Middle frontal gyrus (tissue), 1 donor: Measurements from ENCODE around the gene KCNQ1.

Experiments
- DNase-seq: peaks from one replicate; pipeline ENCODE4 v3.0.0-alpha.2; 2015; ENCODE audit warnings: low spot score; ENCODE audit errors: extremely low spot score

The KCNQ1 gene

DNA sequence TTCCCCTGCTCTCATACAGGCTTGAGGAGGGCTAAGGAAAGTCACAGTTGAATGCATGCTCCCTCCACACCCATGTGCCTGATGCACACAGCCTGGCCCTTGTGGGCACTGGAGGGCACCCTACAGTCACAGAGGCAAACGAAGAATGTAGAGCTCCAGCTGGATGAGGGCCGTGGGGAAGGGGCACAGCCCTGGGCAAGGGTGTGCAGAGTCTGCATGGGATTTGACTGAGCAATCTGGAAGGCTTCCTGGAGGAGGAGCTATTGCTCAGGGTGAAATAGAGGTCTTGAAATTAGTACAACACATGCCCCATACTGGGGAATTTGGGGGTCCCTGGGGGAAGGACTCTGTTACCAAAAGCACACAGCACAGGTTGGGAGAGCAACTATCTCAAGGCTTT, 64.0 kb downstream of the KCNQ1 start:
- DNase-seq = no peak

DNA sequence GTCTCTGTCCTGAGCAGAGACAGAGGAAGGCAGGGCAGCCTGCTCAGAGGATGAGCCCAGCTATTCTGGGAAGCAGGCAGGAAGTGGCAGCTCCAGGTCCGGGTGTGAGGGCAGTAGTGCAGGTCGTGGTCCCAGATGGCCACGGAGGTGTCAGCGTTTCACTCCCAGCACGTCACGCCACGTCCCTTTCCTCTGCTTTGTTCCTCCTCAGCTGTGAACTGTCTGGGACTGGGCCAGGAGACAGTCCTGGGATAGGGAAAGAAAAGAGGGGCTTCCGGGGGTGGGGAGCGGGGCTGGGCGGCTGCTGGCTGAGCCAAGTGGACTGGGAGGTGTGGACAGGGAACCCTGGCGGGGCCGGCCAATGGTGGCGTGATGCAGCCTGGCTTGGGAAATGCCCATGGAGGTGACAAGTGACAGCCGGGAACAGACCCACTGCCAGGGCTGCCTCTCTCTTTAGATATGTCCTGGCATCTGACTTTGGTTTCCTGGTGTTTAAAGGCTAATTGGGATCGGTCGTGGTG, 64.7 kb downstream of the KCNQ1 start:
- no peak for DNase-seq

DNA sequence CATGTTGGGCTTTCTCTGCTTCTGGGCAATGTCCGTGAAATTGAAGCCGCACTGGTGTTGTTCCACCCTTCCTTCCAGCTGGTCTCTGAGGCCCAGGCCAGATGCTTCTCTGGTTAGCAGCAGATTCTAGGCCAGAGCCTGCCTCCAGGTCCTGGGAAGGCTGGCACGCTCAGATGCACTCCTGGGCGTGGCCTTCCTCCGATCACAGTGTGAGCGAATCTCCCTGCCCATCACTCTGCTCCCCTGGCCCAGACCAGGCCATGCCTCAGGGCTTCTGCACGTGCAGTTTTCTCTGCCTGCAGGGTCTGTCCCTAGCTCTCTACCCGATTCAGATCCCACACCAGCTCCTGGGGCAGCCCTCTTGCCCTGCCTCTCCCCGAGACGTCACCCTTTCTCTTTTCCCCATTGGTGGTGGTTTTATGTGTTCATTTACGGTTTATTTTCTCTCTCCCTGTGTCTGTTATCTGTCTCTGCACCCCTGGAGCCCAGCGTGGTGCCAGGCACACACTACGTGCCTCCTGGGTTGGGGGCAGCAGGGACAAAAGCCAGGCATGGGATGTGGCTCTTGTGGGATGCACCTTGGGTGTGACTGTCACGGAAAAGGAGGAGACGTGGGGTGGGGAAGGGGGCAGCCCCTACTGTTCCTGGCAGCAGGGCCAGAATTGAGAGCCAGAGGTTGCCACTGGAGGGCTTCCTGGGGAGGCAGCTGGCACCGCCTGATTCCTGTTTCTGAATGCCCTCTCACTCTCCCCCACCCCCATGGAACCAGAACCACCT, 66.0 kb downstream of the KCNQ1 start:
- no peak for DNase-seq

DNA sequence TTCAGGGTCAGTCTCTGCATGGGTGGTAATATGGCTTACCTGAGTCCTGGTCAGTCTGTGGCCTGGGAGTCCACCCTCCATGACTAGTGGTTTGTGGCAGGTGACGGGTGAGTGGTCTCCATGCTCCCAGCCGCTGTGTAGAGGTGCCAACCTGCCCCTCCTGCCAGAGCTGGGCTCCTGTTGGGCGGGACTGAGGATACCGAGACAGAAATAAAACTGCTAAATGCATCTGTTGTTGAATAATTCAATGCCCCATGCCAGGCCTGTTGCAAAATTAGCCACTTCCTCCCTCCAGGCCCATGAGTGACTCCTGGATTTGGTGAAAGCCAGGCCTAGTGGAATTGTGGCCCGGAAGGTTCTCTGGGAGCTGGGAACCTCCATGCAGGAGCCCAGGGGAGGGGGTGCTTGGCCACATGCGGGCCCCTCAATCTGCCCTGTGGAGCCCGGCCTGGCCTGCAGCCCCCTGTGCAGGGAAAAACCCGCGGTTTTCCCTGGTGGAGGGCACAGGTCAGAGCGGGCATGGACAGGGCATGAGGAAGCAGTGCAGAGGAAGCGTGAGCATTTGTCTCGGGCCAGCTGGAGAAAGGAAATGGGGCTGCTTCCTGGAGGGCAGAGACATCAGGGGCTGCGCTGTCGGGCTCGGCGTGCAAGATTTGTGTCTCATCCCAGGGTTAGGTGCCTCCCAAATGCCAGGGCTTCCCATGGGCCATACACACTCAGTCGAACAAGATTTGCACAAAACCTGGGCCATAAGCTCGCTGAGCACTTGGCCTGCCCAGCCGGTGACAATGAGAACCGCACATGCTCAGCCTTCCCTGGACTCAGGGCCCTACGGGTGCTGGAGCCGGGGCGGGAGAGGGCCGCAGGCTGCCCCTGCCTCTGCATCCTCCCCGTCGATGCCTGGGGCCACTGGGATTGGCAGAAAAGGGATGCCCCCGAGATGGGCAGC, 66.9 kb downstream of the KCNQ1 start:
- no peak for DNase-seq

DNA sequence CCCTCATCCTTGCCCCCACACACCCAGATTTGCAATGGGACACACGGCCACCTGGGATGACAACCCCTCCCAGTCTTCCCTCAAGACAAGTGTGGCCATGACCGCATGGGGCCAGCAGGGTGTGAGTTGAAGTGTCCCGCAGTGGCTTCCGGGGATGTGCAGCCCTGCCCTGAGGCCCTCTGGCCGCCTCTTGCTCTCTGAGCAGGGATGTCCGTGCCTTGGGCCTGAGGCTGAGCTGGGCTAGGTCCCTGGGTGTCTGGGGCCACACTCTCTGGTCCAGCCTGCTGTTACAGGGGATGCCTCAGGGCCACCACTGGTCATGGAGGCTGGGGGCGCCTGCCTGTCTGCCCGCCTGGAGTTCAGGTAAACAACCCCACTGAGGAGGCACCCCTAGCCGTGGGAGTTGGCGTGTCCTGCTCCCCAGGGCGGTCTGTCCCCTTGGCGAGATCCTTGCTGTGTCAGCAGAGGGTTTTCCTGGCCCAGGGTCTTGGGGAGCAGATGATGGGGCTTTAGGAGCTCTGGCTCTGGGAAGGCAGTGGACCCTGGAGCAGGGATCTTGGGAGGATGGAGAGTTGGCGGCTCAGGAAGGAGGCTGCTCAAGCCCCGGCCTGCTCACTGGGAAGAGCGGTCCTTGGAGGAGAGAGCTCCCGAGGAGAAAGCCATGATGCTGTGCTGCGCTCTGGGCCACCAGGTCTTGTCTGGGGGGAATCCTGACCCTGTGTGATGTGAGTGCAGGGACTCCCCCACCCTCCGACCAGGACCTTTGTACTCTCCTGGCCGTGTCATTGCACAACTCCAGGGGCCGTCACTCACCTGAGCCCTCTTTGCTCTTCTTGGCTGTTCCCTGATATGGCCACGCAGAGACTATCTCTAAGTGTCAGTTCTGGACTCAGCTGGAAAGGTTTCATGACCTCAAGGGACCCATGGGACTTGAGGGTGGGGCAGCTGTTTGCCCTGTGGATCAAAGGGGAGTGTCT, 67.9 kb downstream of the KCNQ1 start:
- DNase-seq = no peak

DNA sequence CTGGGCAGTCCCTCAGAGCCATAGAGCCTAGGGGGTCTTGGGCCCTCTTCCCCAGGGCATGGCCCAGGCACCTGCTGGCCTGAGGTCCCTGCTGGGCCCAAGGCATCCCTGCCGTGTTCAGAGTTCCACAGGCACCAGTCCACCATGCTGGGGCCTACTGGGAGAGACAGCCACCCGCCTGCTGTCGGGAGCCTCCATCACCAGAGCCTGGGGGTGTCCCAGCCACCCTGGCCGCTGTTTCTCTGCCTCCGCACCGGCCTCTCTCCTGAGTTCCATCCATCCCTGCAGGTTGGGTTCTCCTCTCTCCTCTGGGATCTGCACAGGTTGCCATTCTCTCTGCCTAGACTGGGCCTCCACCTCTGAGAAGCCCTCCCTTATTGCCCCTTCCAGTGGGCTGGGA, 68.6 kb downstream of the KCNQ1 start:
- no peak for DNase-seq

DNA sequence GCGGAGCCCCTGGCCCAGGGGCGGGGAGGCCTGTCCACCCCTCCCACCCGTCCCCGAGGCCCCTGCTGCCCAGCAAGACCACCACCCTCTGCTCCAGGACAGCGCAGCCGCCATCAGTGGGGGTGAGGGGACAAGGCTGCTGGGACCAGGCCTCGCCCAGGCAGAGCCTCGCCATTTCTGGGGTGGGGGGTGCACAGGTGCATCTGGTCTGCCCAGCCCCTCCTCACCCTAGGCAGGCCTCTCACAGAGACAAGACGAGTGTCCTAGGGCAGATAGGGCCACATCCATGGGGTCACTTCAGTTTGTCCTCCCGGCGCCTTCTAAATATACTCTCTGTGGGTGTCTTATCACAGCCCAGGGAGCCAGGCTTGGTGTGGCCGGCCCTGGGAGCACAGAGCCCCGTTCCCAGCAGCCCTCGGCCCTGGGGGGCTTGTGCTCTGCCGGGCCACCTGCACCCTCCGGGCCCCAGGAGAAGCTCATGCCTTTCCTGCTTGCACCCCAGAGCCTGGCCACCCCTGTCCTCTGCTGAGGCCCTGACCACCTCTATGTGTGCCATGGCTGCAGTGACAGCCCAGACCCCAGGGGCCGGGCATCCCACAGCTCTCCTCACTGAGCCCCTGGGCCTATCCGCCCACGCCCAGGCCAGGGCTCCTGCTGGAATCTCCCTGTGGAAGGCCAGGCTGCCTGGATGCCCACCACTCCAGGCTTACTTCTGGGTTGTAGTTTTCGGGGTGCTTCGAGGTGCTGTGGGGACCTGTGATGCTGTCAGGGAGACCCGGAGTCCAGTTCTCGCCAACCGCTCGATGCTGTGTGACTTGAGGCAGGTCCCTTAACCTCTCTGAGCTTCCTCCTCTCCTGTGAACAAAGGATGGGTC, 70.8 kb downstream of the KCNQ1 start:
- DNase-seq = no peak

DNA sequence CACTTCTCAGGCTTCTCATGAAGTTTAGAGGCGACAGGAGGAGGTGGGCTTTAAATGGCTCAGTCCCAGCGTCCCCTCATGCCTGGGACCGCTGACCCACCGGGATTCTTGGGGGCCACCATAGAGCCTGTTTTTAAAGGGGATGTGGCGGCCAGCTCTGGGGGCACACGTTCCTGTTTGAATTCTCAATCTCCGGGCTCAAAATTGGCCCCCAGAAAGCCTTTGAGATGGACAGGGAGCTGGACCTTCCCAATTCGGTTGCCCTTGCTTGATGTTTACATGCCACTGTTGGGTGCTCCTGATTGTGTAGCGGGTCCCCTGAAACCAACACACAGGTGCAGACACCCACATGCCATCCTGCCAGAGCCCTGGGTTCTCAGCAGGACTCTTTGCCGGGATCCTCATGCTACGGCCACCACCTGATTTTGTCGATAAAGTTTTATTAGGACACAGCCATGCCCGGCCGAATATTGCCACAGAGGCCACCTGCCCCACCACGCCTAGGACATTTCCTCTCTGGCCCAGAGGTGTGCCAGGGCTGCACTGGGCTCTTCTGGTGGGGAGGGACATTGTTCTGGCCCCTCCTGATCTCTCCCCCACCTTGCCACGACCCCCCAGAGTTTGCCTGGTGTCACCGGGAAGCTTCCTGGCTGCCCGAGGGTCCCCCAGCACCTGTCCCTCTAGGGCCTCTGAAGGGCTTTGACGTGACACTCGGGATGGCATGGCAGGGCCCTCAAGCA, 71.6 kb downstream of the KCNQ1 start:
- DNase-seq = no peak

DNA sequence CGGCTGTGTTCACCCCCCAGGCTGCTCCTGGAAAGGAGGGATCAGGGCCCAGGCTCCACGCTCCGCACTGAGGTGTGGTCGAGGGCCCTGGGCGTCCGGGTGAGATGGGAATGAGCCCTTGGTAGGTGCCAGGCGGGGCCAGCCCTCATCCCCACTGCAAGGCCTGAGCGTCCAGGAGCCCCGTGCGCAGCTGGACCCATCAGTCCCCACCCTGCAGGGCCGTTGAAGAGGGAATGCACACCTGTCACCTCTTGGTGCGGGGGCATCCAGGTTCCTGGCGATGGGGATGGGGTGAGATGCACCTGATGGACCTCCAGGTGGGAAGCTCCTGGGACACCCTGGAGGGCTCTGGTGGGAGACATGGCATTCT, 72.2 kb downstream of the KCNQ1 start:
- no peak for DNase-seq

DNA sequence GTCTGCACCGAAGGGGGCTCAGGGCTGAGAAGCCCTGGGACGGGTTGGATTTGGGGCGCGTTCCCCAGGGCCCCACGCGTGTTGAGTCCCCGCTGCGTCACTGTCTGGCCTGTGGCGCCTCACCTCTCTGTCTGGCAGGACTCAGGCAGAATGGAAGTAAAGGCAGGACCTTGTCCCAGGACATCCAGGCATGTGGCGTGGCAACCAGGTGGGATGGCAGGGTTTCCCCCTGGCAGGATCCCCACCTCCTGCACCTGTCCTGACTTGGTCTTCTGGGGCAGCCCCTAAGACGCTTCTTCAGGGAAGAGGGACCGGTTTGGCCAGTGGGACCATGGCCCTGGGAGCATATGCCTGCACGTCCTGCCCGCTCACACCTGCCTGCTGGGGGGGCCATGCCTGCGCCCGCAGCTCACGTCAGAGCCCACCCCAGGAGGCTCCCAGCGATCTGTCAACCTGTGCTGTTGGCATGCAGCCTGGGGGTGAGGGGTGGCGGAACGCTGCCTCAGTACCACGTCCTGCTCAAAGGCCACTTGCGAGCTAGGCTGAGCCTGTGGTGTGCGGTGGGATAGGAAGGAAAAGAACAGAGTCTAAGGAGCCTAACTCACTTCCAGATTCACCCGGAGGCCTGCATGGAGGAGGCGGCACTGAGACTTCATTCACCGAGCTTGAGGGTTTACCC, 72.7 kb downstream of the KCNQ1 start:
- DNase-seq = no peak

DNA sequence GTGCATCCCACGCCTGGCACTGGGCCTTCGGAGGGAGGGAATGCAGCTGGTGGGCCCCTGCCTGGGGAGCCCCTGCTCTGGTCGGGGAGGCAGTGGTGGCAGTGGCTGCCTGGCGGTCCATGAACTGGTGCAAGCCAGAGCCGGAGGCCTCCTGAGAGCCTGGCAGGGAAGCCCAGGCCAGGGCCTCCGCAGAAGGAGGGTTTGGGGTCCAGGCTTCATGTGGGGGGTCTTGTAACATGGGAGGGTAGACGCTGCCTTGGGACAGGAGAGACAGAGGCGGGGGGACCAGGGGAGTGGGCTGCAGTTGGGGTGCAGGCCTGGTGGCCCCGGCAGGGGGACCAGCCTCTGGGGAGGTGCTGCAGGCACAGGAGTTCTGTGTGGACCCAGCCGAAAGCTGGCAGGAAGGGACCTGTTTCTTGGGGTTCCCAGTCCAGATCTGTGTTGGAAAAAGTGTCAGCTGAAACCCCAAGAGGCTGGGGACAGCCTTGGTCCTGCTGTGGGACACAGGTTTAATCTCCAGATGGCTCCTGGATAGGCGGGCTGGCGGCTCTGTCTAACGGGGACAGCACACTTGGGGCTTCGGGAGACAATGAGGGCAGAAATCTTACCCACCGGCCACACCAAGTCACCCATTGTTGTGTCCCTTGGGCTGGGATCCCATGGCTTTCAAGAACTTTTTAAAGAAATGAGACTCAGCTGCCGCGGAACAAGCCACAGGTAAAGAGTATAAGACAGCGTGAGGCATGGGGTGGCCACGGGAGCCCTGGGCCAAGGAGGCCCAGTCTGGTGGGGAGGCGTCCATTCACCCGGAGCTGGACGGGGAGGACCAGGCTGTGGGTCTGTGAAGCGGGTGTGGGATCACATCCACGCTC, 73.5 kb downstream of the KCNQ1 start:
- DNase-seq = no peak

DNA sequence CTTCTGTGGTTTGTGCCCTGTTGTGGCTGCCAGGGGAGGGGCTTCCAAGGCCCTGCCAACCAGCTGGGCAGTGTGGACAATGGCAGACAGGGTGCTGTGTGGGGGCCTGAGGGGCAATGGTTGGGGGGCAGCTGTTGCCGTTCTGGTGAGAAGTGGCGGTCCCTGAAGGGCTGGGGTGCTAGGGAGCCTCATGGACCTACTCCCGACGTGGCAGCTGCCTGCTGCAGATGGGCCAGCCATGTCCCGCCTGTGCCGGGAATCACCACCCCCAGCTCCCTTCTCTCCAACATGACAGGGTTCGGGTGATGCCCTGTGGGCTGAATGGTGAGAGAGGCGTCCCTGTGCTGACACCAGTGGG, 74.2 kb downstream of the KCNQ1 start:
- no peak for DNase-seq

DNA sequence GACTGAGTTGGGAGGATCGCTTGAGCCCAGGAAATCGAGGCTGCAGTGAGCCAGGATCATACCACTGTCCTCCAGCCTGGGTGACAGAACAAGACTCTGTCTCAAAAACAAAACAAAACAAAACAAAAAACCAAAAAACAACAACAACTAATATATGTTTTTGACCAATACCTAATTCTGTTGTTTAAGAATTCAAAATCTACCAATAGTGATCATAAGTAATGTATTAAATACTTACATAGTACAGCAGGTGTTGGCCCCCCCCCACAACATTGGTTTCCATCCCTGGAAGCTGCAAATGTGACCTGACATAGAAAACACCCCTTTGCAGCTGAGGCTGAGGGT, 74.7 kb downstream of the KCNQ1 start:
- DNase-seq = no peak

DNA sequence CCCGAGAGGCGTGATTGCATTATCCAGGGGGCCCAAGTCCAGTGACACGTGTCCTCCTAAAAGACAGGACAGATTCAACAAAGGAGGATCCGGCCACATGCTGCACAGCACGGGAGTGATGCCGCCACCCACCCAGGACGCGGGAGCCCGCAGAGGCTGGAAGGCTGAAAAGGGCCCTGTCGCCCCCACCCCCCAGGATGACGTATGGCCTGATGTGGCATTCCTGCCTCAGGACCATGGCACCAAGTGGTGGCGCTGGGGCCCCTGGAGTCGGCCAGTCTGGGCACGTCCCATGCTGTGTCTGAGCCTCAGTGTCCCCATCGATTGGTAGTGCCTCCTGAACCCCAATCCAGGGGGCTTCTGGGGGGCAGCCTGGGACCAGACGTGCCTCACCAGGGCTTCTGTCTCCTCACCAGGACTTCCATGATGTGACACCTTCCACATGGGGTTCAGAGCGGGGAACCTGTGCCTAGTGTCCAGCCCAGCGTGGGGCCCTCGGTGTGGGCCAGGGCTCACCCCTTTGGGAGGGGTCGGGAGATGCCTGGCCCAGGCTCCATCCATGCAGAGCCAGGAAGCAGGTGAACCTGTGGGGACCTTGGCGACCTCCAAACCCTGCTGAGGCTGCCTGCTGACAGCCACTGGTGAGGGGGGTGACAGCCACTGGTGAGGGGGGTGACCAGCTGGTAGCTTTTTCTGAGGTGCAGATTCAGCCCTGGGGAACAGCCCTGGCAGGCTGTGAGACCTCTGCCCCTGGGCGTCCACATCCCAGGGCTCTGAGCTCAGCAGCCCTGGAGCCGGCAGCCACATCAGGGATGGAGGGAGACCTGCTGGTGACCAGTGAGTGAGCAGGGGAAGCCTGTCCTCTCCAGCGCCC, 75.3 kb downstream of the KCNQ1 start:
- DNase-seq = no peak

DNA sequence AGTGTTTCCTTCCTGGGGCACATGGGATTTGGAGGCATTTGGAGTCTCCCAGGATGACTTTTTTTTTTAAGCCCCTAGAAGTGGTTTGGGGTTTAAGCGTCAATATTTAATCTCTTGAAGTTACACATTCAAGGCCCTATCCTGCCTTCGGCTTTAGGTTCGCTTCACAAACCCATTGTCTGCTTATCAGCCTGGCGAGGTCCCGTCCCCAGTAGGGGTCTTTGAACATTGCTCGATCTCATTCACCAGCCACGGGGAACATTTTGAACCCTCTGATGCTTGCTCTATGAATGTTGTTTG, 75.9 kb downstream of the KCNQ1 start:
- DNase-seq = no peak

DNA sequence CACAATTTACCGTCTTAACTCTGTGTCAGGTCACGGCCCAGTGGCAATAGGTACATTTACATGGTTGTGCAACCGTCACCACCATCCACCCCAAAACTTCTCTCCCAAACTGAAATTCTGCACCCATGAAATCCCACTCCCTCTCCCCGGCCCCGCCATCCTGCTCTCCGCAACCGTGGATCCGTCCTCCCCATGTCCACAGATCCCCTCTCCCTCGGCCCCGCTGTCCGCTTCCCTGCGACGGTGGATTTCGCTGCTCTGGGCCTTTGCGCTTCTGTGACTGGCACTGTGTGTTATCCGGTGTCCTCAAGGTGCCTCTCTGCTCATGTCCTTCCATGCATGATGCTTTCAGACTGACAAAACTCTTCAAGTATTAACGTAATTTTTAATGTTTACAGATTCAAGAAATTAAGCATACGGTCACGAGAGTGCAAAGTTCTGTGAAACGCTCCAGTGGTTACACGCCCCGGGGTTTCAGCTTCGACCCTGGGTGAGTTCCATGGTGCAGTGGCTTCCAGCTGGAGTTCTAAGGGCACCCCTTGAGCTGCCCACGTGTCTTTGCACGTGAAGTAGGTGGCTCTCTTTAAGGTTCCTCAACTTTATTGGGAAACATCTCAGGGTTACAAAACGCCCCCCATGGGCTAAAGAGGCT, 76.4 kb downstream of the KCNQ1 start:
- DNase-seq = no peak
